ENCODE results near the gene TTC38.
"Not testable (repeated sequence)": the region's sequence is repeated elsewhere in the genome, so short reads cannot be mapped to it uniquely, and the experiment has no call there.

TTC38 gene

GRCh38 chr22:46246178-46246577 is 21.6 kb upstream of the TTC38 start:
- no peak for DNase-seq (ENCODE audit: low read depth in 2 of 2)

GRCh38 chr22:46247443-46247975 is 20.3 kb upstream of the TTC38 start:
- DNase-seq (ENCODE audit: low read depth in 2 of 2): no peak

- peak; percentile 61 to 62 for DNase-seq (ENCODE audit: low read depth in 2 of 2)
Measured at GRCh38 chr22:46250035-46250782, 17.6 kb upstream of the TTC38 start, which contains the start of gene CDPF1. Gene CDPF1, minus strand, starts transcription at chr22:46250293. Its CDS starts 2,009 bp downstream, at chr22:46248284.

GRCh38 chr22:46250783-46251125 is 17.1 kb upstream of the TTC38 start:
- DNase-seq (ENCODE audit: low read depth in 2 of 2): no peak

- DNase-seq (ENCODE audit: low read depth in 2 of 2): no peak
Measured at GRCh38 chr22:46251266-46251665, 16.5 kb upstream of the TTC38 start.

- DNase-seq (ENCODE audit: low read depth in 2 of 2): no peak
Measured at GRCh38 chr22:46251816-46252380, 15.9 kb upstream of the TTC38 start.

GRCh38 chr22:46256358-46256958 is 11.3 kb upstream of the TTC38 start:
- DNase-seq (ENCODE audit: low read depth in 2 of 2): no peak

- no peak for DNase-seq (ENCODE audit: low read depth in 2 of 2)
Measured at GRCh38 chr22:46259374-46259773, 8.4 kb upstream of the TTC38 start.

- DNase-seq (ENCODE audit: low read depth in 2 of 2): no peak
Measured at GRCh38 chr22:46260038-46260437, 7.8 kb upstream of the TTC38 start.

- DNase-seq (ENCODE audit: low read depth in 2 of 2): no peak
Measured at GRCh38 chr22:46262449-46263215, 5.2 kb upstream of the TTC38 start.

- no peak for DNase-seq (ENCODE audit: low read depth in 2 of 2)
Measured at GRCh38 chr22:46263216-46263590, 4.6 kb upstream of the TTC38 start, which contains the start of gene PKDREJ. Gene PKDREJ, minus strand, starts transcription at chr22:46263343. Its CDS starts 21 bp downstream, at chr22:46263322.

GRCh38 chr22:46264520-46264919 is 3.3 kb upstream of the TTC38 start:
- DNase-seq (ENCODE audit: low read depth in 2 of 2): not testable (repeated sequence)

GRCh38 chr22:46265627-46266026 is 2.2 kb upstream of the TTC38 start:
- not testable (repeated sequence) for DNase-seq (ENCODE audit: low read depth in 2 of 2)

GRCh38 chr22:46269564-46269963 is 1.8 kb downstream of the TTC38 start:
- DNase-seq (ENCODE audit: low read depth in 2 of 2): no peak

GRCh38 chr22:46272196-46272595 is 4.4 kb downstream of the TTC38 start:
- no peak for DNase-seq (ENCODE audit: low read depth in 2 of 2)

- no peak for DNase-seq (ENCODE audit: low read depth in 2 of 2)
Measured at GRCh38 chr22:46272762-46273431, 5.1 kb downstream of the TTC38 start.

- no peak for DNase-seq (ENCODE audit: low read depth in 2 of 2)
Measured at GRCh38 chr22:46273432-46274148, 5.8 kb downstream of the TTC38 start.

GRCh38 chr22:46274381-46274780 is 6.6 kb downstream of the TTC38 start:
- no peak for DNase-seq (ENCODE audit: low read depth in 2 of 2)

GRCh38 chr22:46275455-46276122 is 7.8 kb downstream of the TTC38 start:
- DNase-seq (ENCODE audit: low read depth in 2 of 2): no peak

- DNase-seq (ENCODE audit: low read depth in 2 of 2): no peak
Measured at GRCh38 chr22:46276563-46276962, 8.8 kb downstream of the TTC38 start.

All from fibroblast of skin of left quadriceps (primary cell).